OCI-LY3 (cell line): ENCODE measurements around the gene FARP1.

Experiments
- H2AFZ ChIP-seq: fragments of 200-600, 300-600 bp; shearing (Covaris generic); 2 replicates; pipeline ENCODE4 v1.6.0; 2014; ENCODE audit warnings: antibody characterized with exemption, low read depth, low read length
- H3K27ac ChIP-seq: fragments of 200-600, 300-600 bp; sonication (generic); 2 replicates; pipeline ENCODE4 v1.5.1; 2014; ENCODE audit warnings: mild to moderate bottlenecking, low read length, moderate library complexity, mixed read lengths
- H3K27me3 ChIP-seq: fragments of 200-600, 300-600 bp; sonication (generic); 2 replicates; pipeline ENCODE4 v1.6.1; 2014; ENCODE audit warnings: low read depth, low read length, mixed read lengths
- H3K36me3 ChIP-seq: fragments of 200-600, 300-600 bp; sonication (generic); replicated peaks from 2 replicates; pipeline ENCODE3; 2014; ENCODE audit warnings: low read depth, low read length, mixed read lengths
- H3K4me1 ChIP-seq: fragments of 300-600, 200-600 bp; sonication (generic); 2 replicates; pipeline ENCODE4 v1.6.1; 2014; ENCODE audit warnings: low read length, mixed read lengths
- H3K4me2 ChIP-seq: fragments of 200-600, 300-600 bp; sonication (generic); 2 replicates; pipeline ENCODE4 v1.6.1; 2014; ENCODE audit warnings: low read length, mixed read lengths
- H3K4me3 ChIP-seq: fragments of 300-600, 200-600 bp; sonication (generic); 2 replicates; pipeline ENCODE4 v1.5.1; 2014; ENCODE audit warnings: antibody characterized with exemption, mild to moderate bottlenecking, low read length, moderate library complexity
- H3K79me2 ChIP-seq: fragments of 300-600, 200-600 bp; shearing (Covaris generic); 2 replicates; pipeline ENCODE4 v1.6.1; 2014; ENCODE audit warnings: mild to moderate bottlenecking, low read length, mixed read lengths
- H3K9ac ChIP-seq: fragments of 300-600, 200-600 bp; shearing (Covaris generic); 2 replicates; pipeline ENCODE4 v1.6.0; 2014; ENCODE audit warnings: mild to moderate bottlenecking, low read length, moderate library complexity
- H3K9me3 ChIP-seq: fragments of 200-600, 300-600 bp; shearing (Covaris generic); 2 replicates; pipeline ENCODE4 v1.6.1; 2014; ENCODE audit warnings: low read length, mixed read lengths; ENCODE audit not compliant: insufficient read depth
- H4K20me1 ChIP-seq: fragments of 200-600, 300-600 bp; sonication (generic); 2 replicates; pipeline ENCODE4 v1.6.1; 2016; ENCODE audit warnings: low read length, mixed read lengths; ENCODE audit not compliant: insufficient read depth
- EZH2phosphoT487 ChIP-seq: fragments of 200-600 bp; shearing (Covaris generic); IDR thresholded peaks from 2 replicates; pipeline ENCODE4 v1.6.1; 2018; ENCODE audit warnings: antibody characterized with exemption, mixed run types, low read depth
- TF ChIP-seq, protein P1 (sequence below): fragments of 200-600, 300-600 bp; sonication (generic); IDR thresholded peaks from 2 replicates; pipeline ENCODE4 v1.5.1; 2014; ENCODE audit warnings: antibody characterized with exemption, low read length, low read depth

FARP1 gene

DNA sequence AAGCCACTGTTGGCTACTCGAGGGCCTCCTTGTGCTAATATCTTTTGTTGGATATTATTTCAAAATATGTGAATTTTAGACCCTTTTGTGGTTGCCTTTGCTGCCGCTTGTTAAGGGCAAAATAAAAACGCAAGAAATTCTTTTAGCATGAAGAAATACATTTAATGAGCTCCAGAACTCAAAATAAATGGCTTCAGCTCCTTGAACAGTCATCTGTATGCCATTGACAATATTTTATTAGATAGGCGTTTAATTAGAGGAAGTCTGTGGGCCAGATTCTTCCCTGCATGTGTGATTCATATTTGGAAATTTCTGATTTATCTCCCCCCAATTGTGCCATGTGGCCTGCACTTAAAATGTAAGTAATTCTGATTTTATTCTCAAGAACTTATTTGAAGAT is 256.9 kb downstream of the FARP1 start:
- Histone ChIP-seq H3K79me2 (no peaks in the 10 kb centered on the region), H3K4me2 (no peak overlapping the region), H3K27ac (no peak overlapping the region), H3K9ac (no peak overlapping the region), H3K36me3 (no peaks in the 10 kb centered on the region), H3K9me3 (no peaks in the 10 kb centered on the region), H3K4me1 (no peaks in the 10 kb centered on the region), H3K27me3 (peaks cover 1% of the 10 kb centered on the region; the same call in 1 of the 2 replicates), H3K4me3 (no peak overlapping the region), H2AFZ (no peak overlapping the region), H4K20me1 (no peaks in the 10 kb centered on the region)
- TF ChIP-seq, protein P1, sequence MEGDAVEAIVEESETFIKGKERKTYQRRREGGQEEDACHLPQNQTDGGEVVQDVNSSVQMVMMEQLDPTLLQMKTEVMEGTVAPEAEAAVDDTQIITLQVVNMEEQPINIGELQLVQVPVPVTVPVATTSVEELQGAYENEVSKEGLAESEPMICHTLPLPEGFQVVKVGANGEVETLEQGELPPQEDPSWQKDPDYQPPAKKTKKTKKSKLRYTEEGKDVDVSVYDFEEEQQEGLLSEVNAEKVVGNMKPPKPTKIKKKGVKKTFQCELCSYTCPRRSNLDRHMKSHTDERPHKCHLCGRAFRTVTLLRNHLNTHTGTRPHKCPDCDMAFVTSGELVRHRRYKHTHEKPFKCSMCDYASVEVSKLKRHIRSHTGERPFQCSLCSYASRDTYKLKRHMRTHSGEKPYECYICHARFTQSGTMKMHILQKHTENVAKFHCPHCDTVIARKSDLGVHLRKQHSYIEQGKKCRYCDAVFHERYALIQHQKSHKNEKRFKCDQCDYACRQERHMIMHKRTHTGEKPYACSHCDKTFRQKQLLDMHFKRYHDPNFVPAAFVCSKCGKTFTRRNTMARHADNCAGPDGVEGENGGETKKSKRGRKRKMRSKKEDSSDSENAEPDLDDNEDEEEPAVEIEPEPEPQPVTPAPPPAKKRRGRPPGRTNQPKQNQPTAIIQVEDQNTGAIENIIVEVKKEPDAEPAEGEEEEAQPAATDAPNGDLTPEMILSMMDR = no peak
- TF ChIP-seq EZH2phosphoT487 = no peak

DNA sequence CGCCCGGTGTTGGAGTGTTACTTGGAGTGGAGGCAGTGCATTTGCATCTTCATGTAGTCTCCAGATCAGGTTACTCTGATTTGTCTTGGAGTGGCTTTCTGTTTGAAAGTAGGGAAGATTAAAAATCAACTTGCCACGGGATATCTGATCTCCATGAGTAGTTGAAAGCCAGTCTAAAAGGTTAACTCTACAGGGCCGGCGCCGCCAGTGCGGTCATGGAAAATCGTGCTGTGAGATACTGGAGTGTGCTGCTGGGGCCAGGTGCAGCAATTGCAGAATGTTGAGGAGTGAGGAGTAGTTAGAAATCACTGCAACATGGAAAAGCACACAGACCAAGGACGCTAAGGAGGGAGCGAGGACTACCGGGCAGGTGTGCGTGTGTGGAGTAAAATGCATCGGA is 259.0 kb downstream of the FARP1 start:
- no peaks in the 10 kb centered on the region; the same call in 1 of the 2 replicates for H3K79me2 ChIP-seq
- TF ChIP-seq, protein P1 = no peak
- TF ChIP-seq EZH2phosphoT487 = no peak
- H3K4me1 ChIP-seq = peaks cover 16% of the 10 kb centered on the region
- no peak overlapping the region for H3K4me2 ChIP-seq
- H4K20me1 ChIP-seq = no peaks in the 10 kb centered on the region
- H3K9me3 ChIP-seq = no peaks in the 10 kb centered on the region
- H3K27me3 ChIP-seq = peaks cover 8% of the 10 kb centered on the region; the same call in 1 of the 2 replicates
- H3K27ac ChIP-seq = no peak overlapping the region
- no peak overlapping the region for H2AFZ ChIP-seq
- H3K36me3 ChIP-seq = no peaks in the 10 kb centered on the region
- H3K9ac ChIP-seq = no peak overlapping the region
- H3K4me3 ChIP-seq = no peak overlapping the region

DNA sequence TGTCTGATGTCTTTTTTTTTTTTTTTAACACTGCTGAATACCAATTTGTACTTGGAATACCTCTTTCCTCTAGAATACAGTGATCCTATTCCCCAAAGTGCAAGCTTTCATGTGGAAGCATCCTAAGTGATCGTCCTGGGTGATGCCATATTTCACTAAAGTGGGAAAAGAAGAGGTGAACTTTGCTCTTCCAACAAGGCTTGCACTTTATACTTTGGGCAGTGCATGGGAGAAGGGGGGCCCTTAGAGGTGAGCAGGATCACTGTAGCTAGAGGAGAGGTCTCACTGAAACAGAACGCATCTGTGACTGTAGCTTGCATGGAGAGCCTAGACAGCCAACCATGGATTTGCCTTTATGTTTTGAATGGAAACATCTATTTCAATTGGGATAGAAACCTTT is 260.2 kb downstream of the FARP1 start:
- H2AFZ ChIP-seq = no peak overlapping the region
- H3K4me1 ChIP-seq = peaks cover 16% of the 10 kb centered on the region
- no peaks in the 10 kb centered on the region for H3K36me3 ChIP-seq
- no peak overlapping the region for H3K27ac ChIP-seq
- no peak overlapping the region for H3K4me3 ChIP-seq
- H3K27me3 ChIP-seq = peaks cover 8% of the 10 kb centered on the region; the same call in 1 of the 2 replicates
- H3K9ac ChIP-seq = no peak overlapping the region
- H3K9me3 ChIP-seq = no peaks in the 10 kb centered on the region
- H4K20me1 ChIP-seq = no peaks in the 10 kb centered on the region
- no peak for TF ChIP-seq EZH2phosphoT487
- TF ChIP-seq, protein P1 = no peak
- H3K79me2 ChIP-seq = no peaks in the 10 kb centered on the region; the same call in 1 of the 2 replicates
- no peak overlapping the region for H3K4me2 ChIP-seq

DNA sequence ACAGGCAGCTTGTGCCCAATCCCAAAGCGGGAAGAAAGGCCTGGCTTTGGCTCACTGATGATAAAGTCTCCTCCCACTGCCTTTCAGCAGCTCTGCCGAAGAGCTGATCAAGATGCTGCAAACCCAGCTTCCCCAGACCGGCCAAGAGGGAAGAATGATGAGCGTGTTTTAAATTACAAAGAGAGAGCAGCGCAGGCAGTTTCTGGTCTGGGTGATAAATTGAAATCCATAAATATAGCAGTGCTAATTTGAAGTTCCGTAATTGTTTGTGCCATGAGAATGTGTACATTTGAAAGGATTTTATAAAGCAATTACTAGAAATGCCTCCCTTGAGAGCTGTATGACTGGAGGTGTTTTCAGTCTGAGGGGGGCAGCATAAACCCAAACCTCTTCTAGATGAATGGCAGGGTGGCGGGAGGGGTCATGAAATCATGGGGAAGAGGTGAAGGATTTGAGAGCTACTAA is 262.2 kb downstream of the FARP1 start:
- H3K9me3 ChIP-seq = no peaks in the 10 kb centered on the region
- no peak overlapping the region for H2AFZ ChIP-seq
- no peaks in the 10 kb centered on the region for H4K20me1 ChIP-seq
- H3K27me3 ChIP-seq = peaks cover 8% of the 10 kb centered on the region; the same call in 1 of the 2 replicates
- H3K27ac ChIP-seq = no peak overlapping the region
- TF ChIP-seq EZH2phosphoT487 = no peak
- TF ChIP-seq, protein P1 = peak; percentile 43
- H3K4me2 ChIP-seq = peak overlapping the region; percentile 14; the same call in 1 of the 2 replicates
- H3K79me2 ChIP-seq = no peaks in the 10 kb centered on the region; the same call in 1 of the 2 replicates
- no peak overlapping the region for H3K9ac ChIP-seq
- peaks cover 16% of the 10 kb centered on the region for H3K4me1 ChIP-seq
- H3K4me3 ChIP-seq = no peak overlapping the region
- no peaks in the 10 kb centered on the region for H3K36me3 ChIP-seq
